ENCODE measurements around the gene MICAL2.

Gene MICAL2

DNA sequence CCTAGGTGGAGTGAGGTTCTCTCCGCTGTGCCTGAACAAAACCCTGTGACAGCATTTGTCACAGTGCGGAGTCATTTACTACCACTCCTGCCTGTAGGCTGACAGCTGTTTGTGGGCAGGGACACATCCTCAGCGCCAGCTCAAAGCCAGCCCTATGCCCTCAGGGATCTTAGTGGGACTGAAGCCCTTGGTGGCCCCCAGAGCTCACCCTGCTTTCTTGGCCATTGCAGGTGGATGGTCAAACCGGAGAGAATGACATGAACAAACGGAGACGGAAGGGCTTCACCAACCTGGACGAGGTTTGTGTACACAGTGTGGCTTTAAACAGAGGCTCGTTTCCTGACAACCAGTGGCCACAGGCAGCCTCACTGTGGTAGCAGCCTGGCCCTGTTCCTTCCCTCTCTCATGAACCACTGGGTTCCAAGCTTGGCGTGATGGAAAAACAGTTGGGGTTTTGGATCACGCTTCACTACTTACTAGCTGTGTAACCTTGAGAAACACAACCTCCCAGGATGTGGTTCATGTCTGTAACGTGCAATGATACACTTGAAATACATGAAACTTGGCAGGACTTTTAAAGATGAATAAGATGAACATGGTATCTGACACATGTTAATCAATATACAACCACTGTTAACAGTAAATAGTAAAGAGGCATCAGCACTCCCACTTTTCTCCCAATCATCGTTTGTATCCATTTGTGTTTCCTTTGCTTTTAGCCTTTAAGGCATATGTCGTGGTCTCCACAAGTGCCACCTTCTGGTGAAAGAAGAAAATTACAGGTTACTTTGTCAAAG lies 125.8 kb downstream of the MICAL2 start:
- DNase-seq, result peak; percentile 21 to 71

DNA sequence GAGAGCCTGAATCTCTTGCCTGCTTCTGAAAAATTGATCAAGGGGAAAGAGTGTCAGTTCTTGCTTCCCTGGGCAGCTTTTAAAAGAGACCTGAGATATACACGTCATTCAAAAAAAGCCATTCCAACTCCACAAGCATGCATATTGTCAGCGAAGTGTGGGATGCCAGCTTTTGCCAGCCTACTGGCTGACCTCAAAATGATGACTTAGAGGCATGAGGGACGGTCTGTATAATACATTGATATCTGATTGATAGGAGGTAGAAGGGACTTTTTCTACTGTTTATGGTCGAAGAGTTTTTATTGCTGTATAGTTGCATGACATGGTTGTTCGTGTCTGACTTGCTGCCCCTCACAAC lies 126.3 kb downstream of the MICAL2 start:
- no peak for DNase-seq

- no peak for DNase-seq
Observed at GRCh38 chr11:12237381-12237784, 127.0 kb downstream of the MICAL2 start.

DNA sequence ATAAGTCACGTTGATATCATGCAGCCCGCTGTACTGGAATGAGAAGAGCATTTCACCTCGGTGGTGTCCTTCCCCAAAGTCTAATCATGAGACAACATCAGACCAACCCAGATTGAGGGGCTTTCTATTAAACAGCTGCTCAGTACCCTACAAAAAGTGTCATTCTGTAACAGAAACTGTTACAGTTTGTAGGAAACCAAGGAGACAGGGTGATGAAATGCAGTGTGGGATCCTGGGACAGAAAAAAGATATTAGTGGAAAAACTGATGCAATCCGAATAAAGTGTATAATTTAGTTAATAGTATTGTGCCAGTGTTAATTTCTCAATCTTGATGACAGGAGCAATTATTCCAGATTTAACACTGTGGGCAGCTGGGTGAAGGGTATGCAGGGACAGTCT lies 128.0 kb downstream of the MICAL2 start:
- DNase-seq, result no peak

DNA sequence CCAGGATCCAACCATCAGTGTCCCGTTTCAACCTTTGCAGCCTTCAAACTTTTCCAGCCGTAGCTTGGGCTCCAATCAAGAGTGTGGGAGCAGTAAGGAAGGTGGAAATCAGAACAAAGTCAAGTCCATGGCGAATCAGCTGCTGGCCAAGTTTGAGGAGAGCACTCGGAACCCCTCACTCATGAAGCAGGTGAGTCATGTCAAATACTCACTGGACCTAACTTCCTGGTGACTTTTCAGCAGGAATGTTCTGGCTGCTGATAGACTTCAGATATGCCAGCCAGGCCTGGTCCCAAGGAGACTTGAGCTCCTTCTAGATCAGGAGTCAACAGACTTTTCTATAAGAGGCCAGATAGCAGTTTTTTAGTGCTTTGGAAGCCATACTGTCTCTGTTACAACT lies 129.0 kb downstream of the MICAL2 start:
- no peak for DNase-seq

GRCh38 chr11:12239804-12240371 lies 129.5 kb downstream of the MICAL2 start:
- DNase-seq, result no peak

DNA sequence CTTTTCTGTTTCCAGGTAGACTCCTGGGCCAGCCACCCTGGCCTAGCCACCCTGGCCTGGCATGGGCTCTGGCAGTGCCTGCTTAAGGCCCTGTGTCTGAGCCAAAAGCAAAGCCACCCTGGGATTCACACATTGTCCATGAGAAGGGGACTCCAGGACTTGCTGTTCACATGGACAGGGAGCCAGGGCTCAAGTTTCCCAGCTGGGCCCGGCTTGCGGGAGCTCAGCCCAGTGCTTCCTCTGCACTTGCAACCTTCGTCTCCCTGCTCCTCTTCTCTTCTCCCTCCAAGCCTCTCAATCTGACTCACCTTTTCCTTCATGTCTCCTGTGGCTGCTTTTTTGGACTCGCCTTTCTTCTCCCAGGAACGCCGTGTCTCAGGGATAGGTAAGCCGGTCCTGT lies 130.3 kb downstream of the MICAL2 start:
- no peak for DNase-seq

- DNase-seq, result no peak
Observed at GRCh38 chr11:12241401-12241800, 131.0 kb downstream of the MICAL2 start.

DNA sequence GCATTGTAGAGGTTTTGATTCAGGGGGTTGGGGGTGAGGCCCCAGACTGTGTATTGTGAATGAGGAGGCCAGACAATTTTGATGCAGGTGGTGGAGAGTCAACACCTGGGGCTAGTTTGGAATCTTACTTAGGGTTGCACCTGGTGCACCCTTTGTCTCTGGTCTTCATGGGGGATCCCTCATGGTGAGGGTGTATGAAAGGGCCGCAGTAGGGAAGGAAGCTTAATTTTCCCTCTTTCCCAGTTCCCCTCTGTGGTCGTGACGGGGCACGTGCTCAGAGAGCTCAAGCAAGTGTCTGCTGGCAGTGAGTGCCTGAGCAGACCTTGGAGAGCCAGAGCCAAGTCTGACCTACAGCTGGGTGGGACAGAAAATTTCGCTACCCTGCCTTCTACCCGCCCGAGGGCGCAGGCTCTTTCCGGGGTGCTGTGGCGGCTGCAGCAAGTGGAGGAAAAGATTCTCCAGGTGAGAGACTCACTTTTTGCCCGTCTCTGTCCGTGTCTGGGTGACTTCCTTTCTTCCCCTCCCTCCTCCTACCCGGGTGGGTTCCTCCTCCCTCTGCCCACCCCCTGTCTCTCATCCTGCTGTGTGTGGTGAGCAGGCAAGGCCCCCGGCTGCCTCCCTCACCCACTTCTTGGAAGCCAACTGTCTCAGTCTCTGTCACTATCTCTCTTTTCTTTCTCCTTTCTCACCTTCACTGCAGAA lies 131.7 kb downstream of the MICAL2 start:
- DNase-seq, result peak; percentile 10

DNA sequence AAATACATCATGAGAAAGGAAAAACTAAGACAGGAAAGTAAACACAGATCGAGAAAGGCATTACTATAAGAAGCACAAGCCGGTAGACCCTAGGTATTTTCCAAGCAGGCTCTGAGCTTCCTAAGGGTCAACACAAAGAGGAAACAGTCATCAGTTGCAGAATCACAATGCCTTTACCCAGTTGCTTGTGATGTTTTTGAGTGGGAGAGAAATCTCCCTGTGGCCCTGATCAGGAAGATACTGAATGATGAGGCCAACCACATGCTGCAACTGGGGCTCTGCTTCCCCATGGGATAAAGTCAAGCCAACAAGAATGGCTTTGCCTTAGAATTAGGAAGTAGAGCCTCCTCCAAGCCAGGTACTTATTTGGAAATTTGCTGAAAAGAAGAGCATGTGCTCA lies 132.6 kb downstream of the MICAL2 start:
- DNase-seq, result no peak

- no peak for DNase-seq
Observed at GRCh38 chr11:12243486-12243885, 133.1 kb downstream of the MICAL2 start.

GRCh38 chr11:12243911-12244550 lies 133.6 kb downstream of the MICAL2 start:
- no peak for DNase-seq

GRCh38 chr11:12245091-12245490 lies 134.7 kb downstream of the MICAL2 start:
- DNase-seq, result no peak

- DNase-seq, result no peak
Observed at GRCh38 chr11:12245549-12246016, 135.2 kb downstream of the MICAL2 start.

GRCh38 chr11:12246147-12246546 lies 135.8 kb downstream of the MICAL2 start:
- DNase-seq, result no peak

DNA sequence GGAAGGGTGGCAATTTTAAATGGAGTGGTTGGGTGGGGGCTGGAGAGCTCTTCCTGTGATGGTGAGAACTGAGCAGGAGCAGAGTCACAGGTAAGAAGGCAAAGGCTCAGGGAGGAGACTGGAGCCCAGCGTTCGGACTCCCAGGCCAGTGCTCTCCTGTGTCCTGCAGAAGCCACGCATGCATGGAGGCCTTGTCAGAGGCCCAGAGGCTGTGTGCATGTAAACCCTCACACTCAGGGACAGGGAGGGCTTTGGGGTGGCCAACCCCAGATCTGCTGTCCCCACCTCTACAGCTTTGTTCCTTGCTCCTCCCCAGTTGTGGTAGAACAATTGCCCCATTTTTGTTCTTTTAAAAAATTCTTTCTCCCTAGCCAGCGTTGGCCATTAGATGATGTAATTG lies 136.6 kb downstream of the MICAL2 start:
- DNase-seq, result no peak

GRCh38 chr11:12247543-12248254 lies 137.3 kb downstream of the MICAL2 start:
- no peak for DNase-seq

GRCh38 chr11:12248330-12248729 lies 137.9 kb downstream of the MICAL2 start:
- no peak for DNase-seq

- DNase-seq, result no peak
Observed at GRCh38 chr11:12249590-12250260, 139.3 kb downstream of the MICAL2 start.

DNA sequence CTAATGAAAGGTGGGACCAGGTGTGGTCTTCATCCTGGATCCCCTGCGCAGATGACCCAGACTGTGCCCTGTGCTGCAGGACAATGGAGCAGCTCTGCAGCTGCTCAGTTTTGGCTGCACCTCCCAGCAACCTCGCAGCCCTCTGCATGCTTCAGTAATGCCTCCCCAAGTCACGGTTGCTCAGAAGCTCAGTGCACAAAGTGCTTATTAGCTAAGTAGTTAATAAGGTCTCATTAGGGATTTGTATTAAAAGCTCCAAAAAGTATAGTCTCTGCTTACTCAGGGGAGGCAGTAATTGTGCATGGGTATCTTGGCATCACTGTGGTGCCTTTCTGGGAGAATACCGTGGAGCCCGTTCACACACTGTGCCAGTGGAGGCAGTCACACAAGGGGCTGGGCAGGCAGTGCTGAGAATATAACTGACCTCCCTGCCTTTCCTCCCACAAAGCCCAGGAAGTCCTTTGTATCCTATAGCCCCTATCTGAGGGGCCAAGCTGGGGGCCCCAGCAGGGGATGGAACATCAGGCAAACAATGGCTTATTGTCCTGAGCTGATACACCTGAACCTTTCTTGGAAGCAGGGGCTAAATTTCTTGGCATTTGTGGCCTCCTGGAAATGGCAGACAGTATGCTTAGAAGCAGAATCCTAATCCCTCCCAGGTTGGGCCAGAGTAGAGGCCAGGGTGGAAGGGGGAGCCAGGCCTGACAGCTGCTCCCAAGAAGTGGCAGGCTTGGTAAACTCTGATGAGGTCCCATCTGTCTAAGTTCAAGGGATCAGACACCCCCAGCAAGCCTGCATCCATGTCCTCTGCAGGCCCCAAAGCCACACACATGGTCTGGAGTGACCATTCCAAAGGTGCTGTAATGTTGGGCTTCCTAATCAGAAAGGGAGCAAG lies 141.5 kb downstream of the MICAL2 start:
- no peak for DNase-seq

DNA sequence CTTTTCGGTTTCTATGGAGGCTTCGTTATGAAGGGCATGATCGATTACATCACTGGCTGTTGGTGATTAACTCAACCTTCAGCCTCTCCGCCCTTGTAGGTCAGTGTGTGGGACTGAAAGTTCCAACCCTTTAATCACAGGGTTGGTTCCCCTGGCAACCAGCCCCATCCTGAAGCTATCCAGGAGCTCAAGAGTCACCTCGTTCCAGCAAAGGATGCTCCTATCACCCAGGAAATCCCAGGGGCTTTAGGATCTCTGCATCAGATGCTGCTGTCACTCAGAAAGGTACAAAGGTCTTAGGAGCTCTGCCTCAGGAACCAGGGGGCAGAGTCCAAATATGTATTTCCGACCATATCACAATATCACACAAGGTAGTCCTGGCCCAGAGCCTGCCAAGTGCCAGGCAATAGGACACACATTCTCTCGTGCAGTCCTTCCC lies 143.5 kb downstream of the MICAL2 start:
- DNase-seq, result no peak

Data from CD4-positive, alpha-beta T cell treated with Interleukin-1 beta for 1 hour (primary cell).